ENCODE measurements around the gene PIP5K1B.

DNA sequence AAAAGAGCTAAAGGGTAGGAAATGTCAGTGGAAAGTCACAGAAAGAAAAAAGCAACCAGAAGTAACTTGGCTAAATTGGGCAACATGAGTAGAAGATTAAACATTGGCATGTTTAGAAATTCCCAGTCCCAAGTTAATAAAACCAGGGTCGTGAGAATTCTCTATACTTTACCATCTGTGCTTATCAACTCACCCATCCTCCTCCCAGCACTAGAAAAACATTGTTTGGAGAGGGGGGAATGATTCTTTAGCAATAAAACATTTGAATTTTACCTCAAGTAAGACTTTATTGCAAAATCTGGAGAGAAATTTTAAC is 229.2 kb downstream of the PIP5K1B start:
- TF ChIP-seq CTCF (IDR thresholded peaks at IDR 0.05) (no peak), POLR2A (IDR thresholded peaks at IDR 0.05) (no peak)

Measured in uterus (tissue), 2 donors.